ENCODE results near the gene TMOD4.

Gene TMOD4

DNA sequence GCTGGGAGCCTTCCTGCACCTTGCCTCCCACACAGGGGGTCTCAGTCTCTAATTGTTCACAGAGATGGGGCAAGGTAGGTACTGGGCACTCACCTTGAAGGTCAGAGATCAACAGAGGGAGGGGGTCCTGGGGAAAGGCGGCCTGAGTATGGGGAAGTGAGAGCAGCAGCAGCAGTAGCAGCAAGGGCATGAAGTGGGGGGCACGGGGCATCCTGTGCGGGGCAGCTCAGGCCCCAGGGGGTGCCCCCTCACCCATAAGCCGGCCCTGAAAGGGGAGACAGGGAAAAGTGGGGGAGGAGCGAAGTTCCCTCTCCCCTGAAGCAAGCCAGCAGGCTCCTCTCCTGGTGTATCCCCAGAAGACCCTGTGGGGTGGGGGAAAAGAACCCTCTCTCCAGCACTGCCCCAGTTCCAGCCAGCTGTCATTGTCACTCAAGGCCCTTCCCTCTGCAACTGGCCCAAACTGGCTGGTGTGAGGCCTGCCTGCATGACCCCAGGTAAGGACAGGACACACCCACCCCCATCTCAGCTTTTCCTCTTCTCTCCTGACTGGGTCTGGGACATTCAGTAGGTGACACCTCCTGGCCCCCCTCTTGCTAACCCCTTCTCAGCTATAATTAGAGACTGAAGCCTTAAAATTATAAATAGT, 33.2 kb downstream of the TMOD4 start:
- DNase-seq: no peak

DNA sequence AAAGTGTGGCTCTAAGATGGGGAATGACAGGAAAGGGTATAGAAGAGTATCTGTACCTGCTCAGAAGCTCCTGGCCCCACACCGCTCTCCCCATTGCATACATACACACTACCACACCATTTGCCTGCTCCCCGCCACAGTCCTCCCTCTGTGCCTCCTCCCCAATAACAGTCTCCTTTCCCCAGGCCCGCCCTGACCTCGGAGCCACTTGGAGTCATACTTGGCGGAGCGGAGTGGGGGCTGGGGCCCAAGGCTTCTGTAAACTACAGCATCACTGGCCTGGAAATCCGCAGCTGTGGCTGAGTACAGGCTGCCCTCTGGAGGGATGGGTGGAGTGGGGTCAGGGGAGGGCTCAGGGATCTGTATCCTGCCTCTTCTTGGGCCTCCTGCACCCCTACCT, 38.0 kb downstream of the TMOD4 start:
- DNase-seq: no peak

DNA sequence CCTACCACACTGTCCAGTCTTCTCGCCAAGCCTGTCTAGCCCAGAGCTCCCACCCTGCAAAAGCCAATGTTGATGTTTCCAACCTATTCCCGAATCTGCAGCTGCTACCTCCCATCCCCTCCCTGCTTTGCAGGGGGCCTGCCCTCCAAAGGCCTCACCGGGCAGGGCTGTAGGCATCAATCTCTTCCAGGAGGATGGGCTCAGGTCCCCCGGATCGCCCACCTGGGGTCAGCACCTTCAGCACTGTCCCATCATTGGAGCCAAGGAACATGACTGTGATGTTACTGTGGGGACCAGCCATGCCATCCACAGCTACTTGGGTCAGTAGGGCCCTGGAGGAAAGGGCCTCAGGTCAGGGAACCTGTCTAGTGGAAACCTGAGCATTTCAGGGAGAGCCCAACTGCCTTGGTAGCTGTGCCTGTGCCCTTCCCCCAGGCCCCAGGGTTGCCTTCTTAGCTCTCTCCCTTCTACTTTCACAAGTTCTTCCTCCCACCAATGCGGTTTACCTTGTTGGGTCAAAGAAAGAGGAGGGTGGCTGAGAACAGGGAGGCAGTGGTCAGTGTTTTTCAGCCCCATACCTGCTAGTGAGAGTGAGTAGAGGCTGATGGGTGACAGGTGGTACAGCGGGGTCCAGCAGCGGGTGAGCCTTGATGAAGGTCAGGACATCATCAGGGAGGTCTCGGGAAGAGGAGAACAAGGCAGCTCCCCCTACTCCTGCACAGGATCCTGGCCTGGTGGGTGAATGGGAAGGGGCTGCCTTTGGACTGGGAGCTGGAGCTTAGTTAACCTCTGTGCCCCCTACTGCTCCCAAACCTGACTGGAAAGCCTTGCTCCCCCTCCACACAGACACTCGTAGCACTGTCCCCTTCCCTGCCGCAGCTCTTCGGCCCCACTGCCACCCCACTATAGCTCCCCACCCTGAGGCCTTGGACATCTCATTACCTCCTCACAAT, 40.1 kb downstream of the TMOD4 start:
- DNase-seq: no peak

DNA sequence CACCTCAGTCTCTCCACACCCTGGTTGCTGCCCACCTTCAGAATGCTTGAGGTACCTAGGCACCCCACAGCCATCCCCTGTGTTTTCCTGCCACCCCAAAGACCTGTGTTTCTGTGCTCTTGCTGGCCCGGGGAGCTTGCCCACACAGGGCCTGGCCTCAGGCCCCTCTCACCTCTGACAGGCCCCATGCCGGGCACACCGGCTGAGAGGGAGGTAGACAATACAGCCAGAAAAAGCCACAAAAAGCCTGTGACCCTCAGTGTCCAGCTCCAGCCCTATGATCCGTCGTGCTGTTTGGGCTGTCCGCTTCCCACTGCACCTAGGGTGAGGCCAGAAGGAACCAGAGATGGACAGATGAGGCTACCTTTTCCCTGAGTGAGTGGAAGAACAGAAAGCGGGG, 40.8 kb downstream of the TMOD4 start:
- DNase-seq: no peak

DNA sequence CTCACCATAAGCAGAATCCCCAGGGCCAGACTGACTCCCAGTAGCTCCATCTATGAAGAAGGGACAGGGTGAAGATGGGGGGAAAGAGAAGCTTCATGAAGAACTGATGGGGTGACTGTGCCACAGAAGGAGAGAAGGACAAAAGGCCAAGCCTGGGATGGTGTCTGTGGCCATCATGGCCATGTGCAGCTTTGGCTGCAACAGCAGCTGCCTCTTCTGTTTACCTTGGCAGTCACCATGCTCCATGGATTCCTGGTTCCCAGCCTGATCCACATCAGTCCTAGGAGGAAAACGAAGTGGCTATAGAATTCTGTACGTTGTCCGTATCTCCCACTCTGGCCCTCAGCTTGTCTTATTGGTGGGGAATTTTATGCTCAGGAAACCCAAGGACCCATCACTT, 41.4 kb downstream of the TMOD4 start:
- DNase-seq: no peak

DNA sequence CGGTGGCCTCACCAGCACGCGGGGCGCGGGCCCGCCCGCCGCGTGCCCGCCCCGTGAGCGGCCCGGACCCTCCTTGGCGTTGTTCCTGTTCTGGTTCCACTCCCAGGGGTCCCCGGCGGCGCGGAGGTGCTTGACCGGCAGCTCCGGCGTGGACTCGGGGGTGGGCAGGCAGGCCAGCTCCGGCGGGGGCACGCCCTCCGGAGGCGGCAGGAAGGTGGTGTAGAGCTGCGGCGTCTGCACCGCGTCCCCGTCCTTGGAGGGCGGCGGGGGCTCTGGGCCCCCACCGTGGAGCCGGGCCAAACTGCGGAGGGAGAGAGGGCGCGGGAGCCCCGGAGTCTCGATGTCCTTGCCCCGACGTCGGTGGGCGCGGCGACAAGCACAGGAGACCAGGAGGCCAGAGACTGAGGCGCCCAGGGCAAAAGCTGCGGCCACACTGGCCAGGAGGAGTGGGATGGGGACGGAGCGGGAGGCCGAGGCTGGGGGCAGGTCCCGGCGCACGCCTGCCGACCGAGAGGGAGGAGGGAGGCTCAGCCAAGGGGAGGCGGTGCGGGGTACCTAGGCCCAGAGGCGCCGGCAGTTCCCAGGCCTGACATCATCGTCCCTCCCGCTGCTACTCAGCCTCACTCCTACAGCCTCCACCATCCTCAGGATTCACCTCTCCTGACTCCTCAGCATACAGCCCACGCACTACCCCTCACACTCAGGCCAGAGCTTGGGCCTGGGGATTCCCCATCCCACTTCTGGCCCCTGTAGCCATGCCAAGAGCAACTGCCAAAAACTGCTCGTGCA, 42.6 kb downstream of the TMOD4 start:
- DNase-seq: no peak

DNA sequence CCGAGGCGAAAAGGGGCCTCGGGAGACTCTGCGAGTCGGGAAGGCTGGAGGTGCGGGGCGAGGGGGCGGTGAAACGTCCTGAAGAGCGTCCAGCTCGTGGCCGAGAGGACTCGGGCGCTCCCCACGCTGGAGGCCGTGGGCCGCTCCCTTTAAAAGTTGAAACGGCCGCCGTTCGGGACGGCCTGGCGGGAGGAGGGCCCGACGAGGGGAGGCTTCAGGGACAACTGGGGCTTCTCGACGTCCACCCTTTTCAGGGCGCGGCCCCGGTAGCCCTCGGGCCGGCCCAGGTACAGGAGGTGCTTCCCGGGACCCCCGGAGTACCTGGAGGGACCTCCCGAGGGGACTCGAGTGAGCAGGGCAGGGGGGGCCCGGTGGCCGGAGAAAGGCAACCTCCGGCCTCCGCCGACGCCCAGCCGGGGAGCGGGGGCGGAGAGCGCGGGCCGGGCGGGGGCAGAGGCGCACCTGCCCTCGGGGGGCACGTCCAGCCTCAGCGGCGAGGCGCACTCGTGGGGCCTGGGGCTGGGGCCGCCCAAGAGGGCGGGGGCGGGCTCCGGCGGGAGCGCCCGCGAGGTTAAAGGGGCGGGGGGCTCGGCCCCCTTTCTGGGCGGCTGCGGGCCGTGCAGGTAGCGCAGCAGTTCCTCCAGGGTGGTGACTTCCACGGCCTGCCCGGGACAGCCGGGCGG, 43.3 kb downstream of the TMOD4 start:
- no peak for DNase-seq

DNA sequence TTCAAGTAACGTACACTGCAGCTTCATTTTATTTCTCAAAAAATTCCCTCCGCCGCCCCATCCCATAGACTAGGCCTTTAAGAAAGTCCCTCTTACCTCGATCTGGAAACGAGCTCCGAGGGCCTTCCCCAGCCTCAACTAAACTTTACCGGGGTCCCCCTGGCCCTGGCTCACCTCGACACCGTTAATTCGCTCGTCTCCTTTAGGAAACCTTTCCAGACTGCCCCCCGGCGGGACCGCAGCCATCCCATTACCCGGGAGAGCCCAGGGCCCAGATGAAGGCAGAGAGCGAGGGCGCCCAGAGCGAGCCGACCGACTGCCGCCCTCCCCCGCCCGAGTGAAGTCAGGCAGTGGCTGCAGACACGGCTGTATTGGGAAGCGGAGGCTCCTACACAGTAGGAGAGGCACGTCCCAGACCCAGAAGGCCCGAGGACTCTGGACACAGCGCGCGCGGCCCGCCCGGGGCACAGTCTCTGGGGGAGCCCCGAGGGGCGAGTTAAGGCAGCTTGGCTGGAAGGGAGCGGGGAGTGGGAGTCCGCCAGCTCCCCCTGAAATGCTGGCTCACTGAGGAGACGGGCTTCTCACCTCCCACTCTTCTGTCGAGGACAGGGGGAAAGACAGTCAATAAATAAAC, 44.0 kb downstream of the TMOD4 start:
- no peak for DNase-seq

DNA sequence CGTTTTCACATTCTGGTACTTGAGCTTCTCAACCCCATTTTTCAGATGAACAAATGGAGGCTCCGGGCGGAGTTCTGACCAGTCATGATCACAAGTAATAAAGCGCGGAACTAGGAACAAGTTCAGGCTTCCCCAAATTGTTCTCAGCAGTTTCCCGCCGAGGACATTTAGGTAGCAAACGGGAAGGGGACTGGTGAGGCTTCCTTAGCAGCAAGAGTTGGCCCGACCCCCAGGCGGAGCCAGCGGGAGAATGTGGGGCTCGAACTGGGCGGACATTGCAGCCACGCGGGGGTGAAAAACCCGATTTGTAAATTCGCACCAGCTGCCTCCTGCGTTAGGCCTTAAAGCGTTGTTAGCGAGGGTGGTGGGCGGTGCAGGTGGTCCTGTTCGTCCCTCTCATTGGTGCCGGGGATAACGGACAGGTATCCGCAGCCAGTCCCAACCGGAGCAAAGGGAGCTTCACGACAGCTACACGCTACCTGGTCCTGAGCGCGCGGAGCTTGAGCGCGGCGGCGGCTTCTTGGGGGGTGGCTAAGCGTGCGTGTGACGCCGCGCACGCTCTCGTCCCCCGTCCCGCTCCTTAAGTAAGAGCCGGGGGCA, 44.7 kb downstream of the TMOD4 start:
- DNase-seq: no peak

DNA sequence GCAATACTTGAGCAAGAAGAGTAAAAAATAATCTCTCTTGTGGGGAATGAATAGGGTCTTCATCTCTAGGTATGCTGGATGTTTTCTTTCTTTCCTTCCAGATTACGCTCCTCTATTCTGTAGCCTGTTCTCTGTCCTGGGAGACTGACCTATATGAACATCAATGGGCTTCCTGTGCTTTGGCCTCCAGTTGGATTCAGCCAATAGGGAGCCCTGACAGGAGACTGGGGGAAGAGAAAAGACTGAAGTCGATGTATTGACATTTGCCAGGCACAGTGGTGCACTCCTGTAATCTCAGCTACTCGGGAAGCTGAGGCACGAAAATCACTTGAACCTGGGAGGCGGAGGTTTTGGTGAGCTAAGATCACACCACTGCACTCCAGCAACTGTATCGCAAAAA, 47.0 kb downstream of the TMOD4 start:
- DNase-seq: no peak

DNA sequence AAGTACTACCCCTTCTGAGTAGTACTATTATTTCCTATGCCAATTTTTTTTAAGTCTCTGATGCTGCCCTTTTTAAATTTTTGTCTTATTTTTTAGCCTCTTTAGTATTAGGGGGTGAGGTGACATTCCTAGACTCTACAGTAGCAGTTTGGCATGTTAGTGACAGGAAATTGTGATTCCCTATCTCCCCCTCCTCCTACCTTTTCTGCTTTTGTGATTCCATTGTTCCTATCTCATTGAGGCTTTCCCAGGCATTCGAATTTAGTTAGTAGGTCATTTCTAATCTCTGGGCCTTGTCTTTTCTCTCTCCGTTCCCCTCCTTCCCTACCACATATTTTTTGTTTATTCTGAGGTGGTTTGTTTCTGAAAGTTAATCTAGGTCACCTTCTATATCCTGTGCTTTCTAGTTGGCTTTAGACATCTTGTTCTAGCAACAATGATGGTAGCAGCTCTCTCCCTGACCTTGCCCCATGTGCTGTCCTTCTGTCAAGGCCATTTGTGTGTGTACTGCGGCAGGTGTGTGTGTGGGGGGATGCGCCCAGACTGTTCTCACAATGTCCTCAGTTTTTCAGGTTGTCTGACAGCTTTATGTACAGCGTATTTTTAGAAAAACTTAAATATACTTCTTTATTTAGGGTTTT, 50.9 kb downstream of the TMOD4 start:
- no peak for DNase-seq

All from NCI-H2171 (cell line).